GM10266 (cell line): ENCODE results near the gene CRYBA4.
"Not testable (repeated sequence)": the region's sequence is repeated elsewhere in the genome, so short reads cannot be mapped to it uniquely, and the experiment has no call there.

Experiments used
- DNase-seq: peaks from one replicate; pipeline ENCODE4 v3.0.0; 2012; ENCODE audit errors: extremely low spot score
- TF ChIP-seq, protein P1 (sequence below): IDR thresholded peaks from 2 replicates; pipeline ENCODE4 v1.5.1; 2012; ENCODE audit warnings: mild to moderate bottlenecking, low read depth; ENCODE audit not compliant: control insufficient read depth, insufficient read depth; ENCODE audit errors: missing control alignments

The CRYBA4 gene

DNA sequence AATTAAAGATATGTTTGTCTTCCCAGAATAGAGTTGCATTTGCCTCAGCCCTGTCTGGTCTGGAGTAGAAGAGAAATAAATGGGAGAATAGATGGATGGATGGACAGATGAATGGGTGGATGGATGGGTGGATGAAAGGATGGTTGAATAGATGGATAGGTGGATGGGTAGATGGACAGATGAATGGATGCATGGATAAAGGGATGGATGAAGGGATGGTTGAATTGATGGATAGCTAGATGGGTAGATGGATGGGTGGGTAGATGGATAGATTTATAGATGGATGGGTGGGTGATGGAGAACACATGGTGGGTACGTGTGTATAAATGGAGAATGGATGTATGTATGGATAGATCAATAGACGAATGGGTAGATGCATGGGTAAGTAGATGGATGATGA, 12.5 kb upstream of the CRYBA4 start:
- TF ChIP-seq, protein P1, sequence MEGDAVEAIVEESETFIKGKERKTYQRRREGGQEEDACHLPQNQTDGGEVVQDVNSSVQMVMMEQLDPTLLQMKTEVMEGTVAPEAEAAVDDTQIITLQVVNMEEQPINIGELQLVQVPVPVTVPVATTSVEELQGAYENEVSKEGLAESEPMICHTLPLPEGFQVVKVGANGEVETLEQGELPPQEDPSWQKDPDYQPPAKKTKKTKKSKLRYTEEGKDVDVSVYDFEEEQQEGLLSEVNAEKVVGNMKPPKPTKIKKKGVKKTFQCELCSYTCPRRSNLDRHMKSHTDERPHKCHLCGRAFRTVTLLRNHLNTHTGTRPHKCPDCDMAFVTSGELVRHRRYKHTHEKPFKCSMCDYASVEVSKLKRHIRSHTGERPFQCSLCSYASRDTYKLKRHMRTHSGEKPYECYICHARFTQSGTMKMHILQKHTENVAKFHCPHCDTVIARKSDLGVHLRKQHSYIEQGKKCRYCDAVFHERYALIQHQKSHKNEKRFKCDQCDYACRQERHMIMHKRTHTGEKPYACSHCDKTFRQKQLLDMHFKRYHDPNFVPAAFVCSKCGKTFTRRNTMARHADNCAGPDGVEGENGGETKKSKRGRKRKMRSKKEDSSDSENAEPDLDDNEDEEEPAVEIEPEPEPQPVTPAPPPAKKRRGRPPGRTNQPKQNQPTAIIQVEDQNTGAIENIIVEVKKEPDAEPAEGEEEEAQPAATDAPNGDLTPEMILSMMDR, result no peak
- DNase-seq, result no peak

DNA sequence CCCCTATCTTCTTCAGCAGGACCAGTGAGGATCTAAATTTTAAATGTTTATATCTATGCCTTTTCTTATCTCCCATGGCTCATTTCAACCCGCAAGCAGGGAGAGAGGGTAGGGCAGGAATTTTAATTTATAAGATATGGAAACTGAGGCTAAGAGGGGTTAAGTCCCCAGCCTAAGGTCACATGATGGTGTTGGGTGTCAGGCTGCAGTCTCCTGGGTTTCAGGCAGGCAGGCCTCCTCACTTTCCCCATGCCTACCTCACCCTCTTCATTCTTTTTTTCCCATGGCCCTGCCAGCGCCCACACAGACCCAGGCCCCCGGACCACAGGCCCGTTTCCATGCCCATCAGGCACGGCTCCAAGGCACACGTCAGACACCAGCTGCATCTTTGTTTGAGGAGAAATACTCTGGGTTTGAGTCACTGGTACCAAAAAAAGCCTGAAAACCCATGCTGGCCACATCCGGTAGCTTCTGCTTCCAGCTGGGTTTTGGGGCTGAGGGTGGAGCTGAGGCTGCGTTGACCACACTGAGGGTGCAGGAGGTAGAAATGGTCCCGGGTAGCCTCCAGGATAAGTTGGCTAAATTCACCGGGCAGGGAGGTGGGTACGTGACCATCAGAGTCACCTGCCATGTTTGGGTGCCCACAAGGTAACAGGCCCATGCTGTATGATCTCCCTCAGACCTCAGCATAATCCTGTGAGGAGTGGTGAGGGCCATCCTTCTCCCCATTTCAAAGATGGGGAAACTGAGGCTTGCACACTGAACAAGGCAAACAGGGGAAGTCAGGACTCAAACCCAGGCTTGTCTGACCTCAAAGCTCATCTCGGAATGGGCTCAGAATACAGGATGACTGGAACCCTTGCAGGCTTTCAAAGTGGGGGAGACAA, 11.4 kb upstream of the CRYBA4 start:
- DNase-seq, result peak; percentile 79
- TF ChIP-seq, protein P1, result no peak

DNA sequence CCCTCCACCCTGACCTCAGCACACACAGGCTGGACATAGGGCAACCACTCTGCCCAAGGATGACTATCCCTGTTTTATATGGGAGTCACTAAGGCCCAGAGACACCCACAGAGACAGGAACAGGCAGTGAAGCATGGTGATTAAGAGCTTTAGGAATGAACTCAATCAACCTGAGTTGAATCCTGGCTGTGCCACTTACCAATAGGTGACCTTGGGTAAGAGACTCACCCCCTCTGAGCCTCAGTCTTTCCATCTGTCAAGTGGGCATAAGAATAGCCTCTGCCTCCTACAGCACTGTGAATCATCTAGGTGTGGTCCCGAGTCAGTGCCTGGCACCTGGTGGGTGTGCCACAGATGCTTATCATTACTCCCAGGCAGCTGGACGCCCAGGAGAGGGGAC, 10.8 kb upstream of the CRYBA4 start:
- no peak for DNase-seq
- TF ChIP-seq, protein P1, result no peak

- TF ChIP-seq, protein P1, result no peak
- DNase-seq, result no peak
Observed at GRCh38 chr22:26612652-26613051, 9.1 kb upstream of the CRYBA4 start.

- not testable (repeated sequence) for DNase-seq
Observed at GRCh38 chr22:26613753-26614152, 8.0 kb upstream of the CRYBA4 start.

DNA sequence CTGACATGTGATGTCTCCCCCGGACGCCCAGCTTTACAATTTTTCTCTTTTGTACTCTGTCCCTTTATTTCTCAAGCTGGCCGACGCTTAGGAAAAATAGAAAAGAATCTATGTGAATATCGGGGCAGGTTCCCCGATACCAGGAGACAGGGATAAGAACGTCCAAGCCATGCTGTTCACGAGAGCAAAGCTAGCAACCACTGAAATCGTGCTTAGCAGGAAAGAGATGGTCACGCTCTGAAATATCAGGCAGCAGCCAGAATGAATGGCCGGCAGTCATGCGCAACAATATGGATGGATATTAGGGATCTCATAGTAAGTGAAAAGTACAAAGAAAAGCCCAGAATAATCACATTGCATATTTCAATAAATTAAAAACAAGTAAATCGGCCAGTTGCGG, 7.4 kb upstream of the CRYBA4 start:
- TF ChIP-seq, protein P1, result no peak
- no peak for DNase-seq

GRCh38 chr22:26615149-26615548, 6.6 kb upstream of the CRYBA4 start:
- TF ChIP-seq, protein P1, result no peak
- peak; percentile 35 for DNase-seq
